Hepatocyte (in vitro differentiated cells): ENCODE results near the gene BRD4. TPM values are rescaled to one million over a fixed set of nuclear protein-coding genes. Genes with fewer than 3 reads are reported as not detected.

Experiments used
- DNase-seq: peaks from one replicate; pipeline ENCODE4 v3.0.0-alpha.2; 2016; ENCODE audit warnings: low spot score
- H2AFZ ChIP-seq: fragments of 200-600 bp; sonication (generic); 2 replicates; pipeline ENCODE4 v1.6.0; 2016; ENCODE audit warnings: antibody characterized with exemption, mild to moderate bottlenecking
- H3K27ac ChIP-seq: fragments of 200-600 bp; sonication (generic); 2 replicates; pipeline ENCODE4 v1.5.1; 2016; ENCODE audit warnings: mild to moderate bottlenecking
- H3K27me3 ChIP-seq: fragments of 200-600 bp; sonication (generic); 2 replicates; pipeline ENCODE4 v1.6.1; 2016
- H3K36me3 ChIP-seq: fragments of 200-600 bp; sonication (generic); replicated peaks from 2 replicates; pipeline ENCODE4 v1.5.1; 2016; ENCODE audit warnings: low read depth; ENCODE audit not compliant: insufficient read depth
- H3K4me1 ChIP-seq: fragments of 200-600 bp; sonication (generic); 2 replicates; pipeline ENCODE4 v1.5.1; 2016; ENCODE audit warnings: mild to moderate bottlenecking, moderate library complexity; ENCODE audit not compliant: insufficient read depth
- H3K4me2 ChIP-seq: fragments of 200-600 bp; sonication (generic); 2 replicates; pipeline ENCODE4 v1.6.0; 2016
- H3K4me3 ChIP-seq: fragments of 200-600 bp; sonication (generic); 2 replicates; pipeline ENCODE4 v1.5.1; 2016; ENCODE audit warnings: mild to moderate bottlenecking
- H3K79me2 ChIP-seq: fragments of 200-600 bp; sonication (generic); 2 replicates; pipeline ENCODE4 v1.6.0; 2017; ENCODE audit warnings: mild to moderate bottlenecking
- H3K9me2 ChIP-seq: fragments of 200-600 bp; sonication (generic); replicated peaks from 2 replicates; pipeline ENCODE4 v1.6.0; 2017; ENCODE audit warnings: mild to moderate bottlenecking; ENCODE audit not compliant: insufficient read depth
- H3K9me3 ChIP-seq: fragments of 200-600 bp; sonication (generic); 2 replicates; pipeline ENCODE4 v1.5.1; 2016; ENCODE audit warnings: low read depth, mild to moderate bottlenecking
- H4K20me1 ChIP-seq: fragments of 200-600 bp; sonication (generic); 2 replicates; pipeline ENCODE4 v1.6.0; 2016; ENCODE audit warnings: mild to moderate bottlenecking; ENCODE audit not compliant: insufficient read depth, poor library complexity, severe bottlenecking
- CTCF ChIP-seq: fragments of 200-600 bp; sonication (generic); IDR thresholded peaks from 2 replicates; pipeline ENCODE4 v1.5.1; 2016; ENCODE audit warnings: antibody characterized with exemption, mild to moderate bottlenecking; ENCODE audit not compliant: poor library complexity
- EZH2 ChIP-seq: fragments of 200-600 bp; sonication (generic); IDR thresholded peaks from 2 replicates; pipeline ENCODE4 v1.6.1; 2016; ENCODE audit warnings: antibody characterized with exemption, mild to moderate bottlenecking, borderline replicate concordance
- EZH2phosphoT487 ChIP-seq: fragments of 200-600 bp; sonication (generic); IDR thresholded peaks from one replicate; pipeline ENCODE4 v1.6.1; 2018; ENCODE audit warnings: antibody characterized with exemption, mild to moderate bottlenecking, low read depth, moderate library complexity; ENCODE audit not compliant: unreplicated experiment, severe bottlenecking
- WGBS: methylation state at CpG from one replicate; pipeline ENCODE4 v1.1.6; 2016; ENCODE audit warnings: low lambda C conversion rate; ENCODE audit errors: missing lambda C conversion rate; 5-methylcytosine and 5-hydroxymethylcytosine counted together
- polyA plus RNA-seq: library from polyadenylated mRNA; unstranded; fragments of >200 nt; fragmentation: Nextera tagmentation; extraction: Ambion mirVana; gene quantifications from 2 replicates; pipeline ENCODE4 v1.2.1, GENCODE V29; 2016
- total RNA-seq: library from RNA; depleted of rRNA; stranded (reverse); fragments of >200 nt; gene quantifications from 2 replicates; pipeline ENCODE4 v1.2.3, GENCODE V29; 2014

Gene BRD4
- total and polyA plus RNA-seq, 2 experiments from 2014 or later: 18.0 to 88.4 TPM

DNA sequence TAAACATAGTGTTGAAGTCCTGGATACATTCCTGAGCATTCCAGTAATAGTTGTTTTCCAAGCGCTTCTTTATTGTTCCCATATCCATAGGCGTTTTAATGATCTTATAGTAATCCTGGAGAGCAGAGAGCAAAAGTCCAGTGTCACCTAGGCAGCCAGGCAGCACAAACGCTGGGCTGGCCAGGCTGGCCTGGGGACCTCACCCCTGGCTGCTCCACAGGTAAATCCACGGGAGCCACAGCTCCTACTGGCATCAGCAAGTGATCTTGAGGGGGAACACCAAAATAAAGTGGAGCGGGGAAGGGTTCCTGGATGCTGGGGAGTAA lies 63.4 kb downstream of the BRD4 start:
- Histone ChIP-seq H3K4me3 (no peak overlapping the region), H3K9me2 (no peaks in the 10 kb centered on the region), H3K27me3 (no peaks in the 10 kb centered on the region), H3K4me2 (no peak overlapping the region), H3K9me3 (no peaks in the 10 kb centered on the region), H3K4me1 (peaks cover 11% of the 10 kb centered on the region), H3K36me3 (no peaks in the 10 kb centered on the region), H3K27ac (no peak overlapping the region), H2AFZ (no peak overlapping the region), H4K20me1 (peaks cover 98% of the 10 kb centered on the region), H3K79me2 (peaks cover 97% of the 10 kb centered on the region)
- TF ChIP-seq EZH2: no peak
- no peak for TF ChIP-seq EZH2phosphoT487
- no peak for TF ChIP-seq CTCF
- 76% methylated on average over 5 of the region's 5 CpGs for WGBS
- DNase-seq: no peak

- Histone ChIP-seq H4K20me1 (peaks cover 98% of the 10 kb centered on the region), H3K9me2 (no peaks in the 10 kb centered on the region), H3K9me3 (no peaks in the 10 kb centered on the region), H3K79me2 (peaks cover 97% of the 10 kb centered on the region), H2AFZ (no peak overlapping the region), H3K4me2 (no peak overlapping the region), H3K36me3 (no peaks in the 10 kb centered on the region), H3K4me1 (peaks cover 11% of the 10 kb centered on the region), H3K27ac (no peak overlapping the region), H3K27me3 (no peaks in the 10 kb centered on the region), H3K4me3 (no peak overlapping the region)
- no peak for TF ChIP-seq EZH2phosphoT487
- TF ChIP-seq EZH2: no peak
- TF ChIP-seq CTCF: no peak
- 74% methylated on average over 12 of the region's 12 CpGs for WGBS
- DNase-seq: no peak
Observed at GRCh38 chr19:15268192-15268927, 64.0 kb downstream of the BRD4 start.

- no peaks in the 10 kb centered on the region for H3K36me3 ChIP-seq
- no peak for DNase-seq
- H3K79me2 ChIP-seq: peaks cover 92% of the 10 kb centered on the region
- no peaks in the 10 kb centered on the region for H3K9me3 ChIP-seq
- WGBS: 96% methylated on average over 1 of the region's 1 CpG
- H3K4me3 ChIP-seq: no peak overlapping the region
- no peaks in the 10 kb centered on the region for H3K27me3 ChIP-seq
- H2AFZ ChIP-seq: no peak overlapping the region
- H3K4me2 ChIP-seq: no peak overlapping the region
- H3K4me1 ChIP-seq: peaks cover 11% of the 10 kb centered on the region
- H4K20me1 ChIP-seq: peaks cover 94% of the 10 kb centered on the region
- H3K9me2 ChIP-seq: no peaks in the 10 kb centered on the region
- no peak overlapping the region for H3K27ac ChIP-seq
- TF ChIP-seq CTCF (no peak), EZH2phosphoT487 (no peak), EZH2 (no peak)
Observed at GRCh38 chr19:15266683-15267082, 65.7 kb downstream of the BRD4 start.
